HG03469 (cell line): ENCODE results near the gene MYL5.
A peak's percentile ranks its signal among the peaks of the same experiment; 100 is the strongest.
"Not testable (repeated sequence)": the region's sequence is repeated elsewhere in the genome, so short reads cannot be mapped to it uniquely, and the experiment has no call there.

Source experiments
- ATAC-seq: cut with Tn5 transposase; IDR thresholded peaks from one replicate; pipeline ENCODE4 v1.9.1; 2021; ENCODE audit warnings: mild to moderate bottlenecking, moderate library complexity, moderate number of reproducible peaks; ENCODE audit not compliant: unreplicated experiment

MYL5 gene

DNA sequence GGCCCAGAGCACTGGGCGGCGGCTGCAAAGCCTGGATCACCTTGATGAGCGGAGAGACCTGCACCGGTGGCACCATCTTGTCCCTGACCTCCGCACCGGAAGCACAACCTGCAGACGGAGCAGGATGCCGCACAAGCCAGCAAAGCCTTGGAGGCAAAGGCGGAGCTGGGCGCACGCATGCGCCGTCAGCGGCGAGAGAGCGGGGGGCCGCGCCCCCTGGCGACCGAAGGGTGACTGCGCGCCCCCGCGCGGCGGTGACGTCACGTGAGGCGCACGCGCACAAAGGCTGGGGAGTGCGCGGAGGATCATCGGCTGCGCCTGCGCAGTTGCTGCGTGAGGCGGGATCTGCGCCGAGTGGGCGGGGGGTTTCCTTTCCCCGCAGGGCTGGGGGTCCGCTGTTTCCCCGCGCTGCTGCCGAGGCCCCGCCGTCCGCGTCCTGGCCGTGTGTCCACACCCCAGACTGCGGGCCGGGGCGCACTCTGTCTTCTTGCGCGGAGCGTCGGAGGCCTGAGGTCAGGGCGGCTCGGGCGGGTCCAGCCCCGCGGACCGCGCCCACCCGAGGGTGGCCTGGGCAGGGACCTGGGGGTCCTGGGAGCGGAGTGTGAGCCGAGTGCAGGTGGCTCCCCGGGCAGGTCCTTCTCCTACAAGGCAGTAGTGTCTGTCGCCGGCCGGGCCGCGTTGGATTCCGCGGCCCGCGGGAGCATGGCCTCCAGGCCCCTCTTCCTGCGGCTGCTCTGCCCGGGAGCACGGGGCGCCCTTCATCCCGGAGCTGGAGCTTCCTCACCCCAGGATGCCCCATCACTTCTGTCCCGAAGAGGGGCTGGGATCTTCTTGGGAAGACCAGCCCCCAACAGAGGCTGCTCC, at the start of gene MYL5, which contains the start of gene ATP5ME:
MYL5 (plus strand) TSS at position 371 of the 864 bp plus-strand sequence. CDS start 3,485 bp downstream, outside the sequence.
ATP5ME (minus strand) TSS at position 105 of the 864 bp plus-strand sequence; CDS start at position 76, 29 bp downstream.
- peak; percentile 63 for ATAC-seq

DNA sequence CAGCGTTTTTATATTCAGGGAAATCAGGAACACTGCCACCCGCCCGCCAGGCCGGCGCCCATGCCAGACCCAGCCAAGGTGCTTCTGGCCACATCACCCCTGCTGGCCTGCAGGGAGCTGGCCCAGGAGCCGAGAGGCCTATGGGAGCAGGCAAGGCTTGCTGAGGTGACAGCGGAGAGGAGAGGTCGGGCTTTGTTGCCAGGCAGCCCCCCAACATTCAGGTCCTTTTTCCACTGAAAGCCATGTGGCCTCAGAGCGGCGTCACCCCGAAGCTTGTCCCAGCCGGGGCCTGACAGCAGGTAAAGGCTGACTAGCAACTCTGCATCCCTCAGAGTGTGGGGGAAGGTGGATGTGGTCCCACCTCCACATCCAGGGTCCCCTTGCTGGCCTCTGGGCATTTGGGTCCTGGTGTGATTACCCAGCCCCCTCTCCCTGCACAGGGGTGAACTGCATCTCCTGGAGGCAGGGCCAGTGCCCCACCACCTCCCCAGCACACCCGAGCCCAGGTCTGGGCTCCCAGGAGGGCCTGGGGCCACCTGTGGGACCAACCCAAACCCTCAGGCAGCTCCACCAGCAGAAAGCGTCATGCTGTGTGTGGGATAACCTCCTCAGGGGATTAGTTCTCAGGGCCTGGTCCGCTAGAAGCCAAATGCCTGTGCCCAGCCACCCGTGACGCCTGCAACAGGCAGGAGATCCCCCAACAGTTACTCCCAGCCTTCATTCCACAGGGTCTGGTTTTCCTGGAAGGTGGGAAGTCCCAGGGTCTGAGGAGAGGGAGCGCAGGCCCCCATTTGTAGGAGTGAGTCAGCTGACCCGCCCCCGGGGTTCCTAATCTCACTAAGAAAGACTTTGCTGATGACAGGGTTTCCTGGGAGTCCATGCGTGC, 49.4 kb upstream of the MYL5 start, which contains the start of gene PDE6B:
PDE6B (plus strand) TSS at position 869 of the 886 bp plus-strand sequence. CDS start 54 bp downstream, outside the sequence.
- ATAC-seq: no peak

DNA sequence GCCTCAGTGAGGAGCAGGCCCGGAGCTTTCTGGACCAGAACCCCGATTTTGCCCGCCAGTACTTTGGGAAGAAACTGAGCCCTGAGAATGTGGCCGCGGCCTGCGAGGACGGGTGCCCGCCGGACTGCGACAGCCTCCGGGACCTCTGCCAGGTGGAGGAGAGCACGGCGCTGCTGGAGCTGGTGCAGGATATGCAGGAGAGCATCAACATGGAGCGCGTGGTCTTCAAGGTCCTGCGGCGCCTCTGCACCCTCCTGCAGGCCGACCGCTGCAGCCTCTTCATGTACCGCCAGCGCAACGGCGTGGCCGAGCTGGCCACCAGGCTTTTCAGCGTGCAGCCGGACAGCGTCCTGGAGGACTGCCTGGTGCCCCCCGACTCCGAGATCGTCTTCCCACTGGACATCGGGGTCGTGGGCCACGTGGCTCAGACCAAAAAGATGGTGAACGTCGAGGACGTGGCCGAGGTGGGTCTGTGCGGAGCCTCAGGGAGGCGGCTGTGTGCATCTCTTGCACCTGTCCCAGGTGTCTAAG, 48.6 kb upstream of the MYL5 start:
- no peak for ATAC-seq

GRCh38 chr4:626201-627091, 47.9 kb upstream of the MYL5 start:
- ATAC-seq: no peak

DNA sequence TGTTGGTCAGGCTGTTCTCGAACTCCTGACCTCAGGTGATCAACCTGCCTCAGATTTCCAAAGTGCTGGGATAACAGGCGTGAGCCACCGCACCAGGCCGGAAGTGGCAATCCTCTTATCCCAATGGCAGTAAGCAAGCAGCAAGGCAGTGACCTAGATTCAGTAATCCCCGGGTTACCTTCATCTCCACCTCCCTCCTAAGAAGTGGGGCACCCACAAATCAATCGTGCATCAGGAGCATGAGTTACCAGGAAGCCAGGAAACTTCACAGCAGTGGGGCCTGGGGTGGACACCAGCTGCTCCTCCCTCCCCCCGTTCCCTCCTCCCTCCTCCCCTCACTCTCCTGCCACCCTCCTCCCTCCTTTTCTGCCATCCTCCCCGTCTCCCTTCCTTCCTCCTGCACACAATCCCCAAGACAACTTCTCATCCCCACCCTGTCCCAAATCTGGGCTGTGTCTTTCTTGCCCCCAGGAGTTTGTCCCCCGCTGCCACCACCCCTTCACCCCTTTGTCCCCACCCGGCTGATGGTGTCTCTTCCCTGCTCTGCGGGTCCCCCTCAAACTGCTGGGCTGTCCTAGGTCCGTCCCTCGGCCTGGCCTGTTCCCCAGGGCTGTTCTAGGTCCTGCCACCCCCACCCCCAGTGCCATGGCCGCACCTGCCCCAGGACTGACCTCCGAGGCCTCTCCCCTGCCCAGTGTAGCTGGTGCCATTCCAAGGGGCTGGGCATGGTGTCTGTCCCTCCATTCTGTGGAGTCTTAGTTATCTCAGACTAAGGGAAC, 46.8 kb upstream of the MYL5 start:
- ATAC-seq: no peak

DNA sequence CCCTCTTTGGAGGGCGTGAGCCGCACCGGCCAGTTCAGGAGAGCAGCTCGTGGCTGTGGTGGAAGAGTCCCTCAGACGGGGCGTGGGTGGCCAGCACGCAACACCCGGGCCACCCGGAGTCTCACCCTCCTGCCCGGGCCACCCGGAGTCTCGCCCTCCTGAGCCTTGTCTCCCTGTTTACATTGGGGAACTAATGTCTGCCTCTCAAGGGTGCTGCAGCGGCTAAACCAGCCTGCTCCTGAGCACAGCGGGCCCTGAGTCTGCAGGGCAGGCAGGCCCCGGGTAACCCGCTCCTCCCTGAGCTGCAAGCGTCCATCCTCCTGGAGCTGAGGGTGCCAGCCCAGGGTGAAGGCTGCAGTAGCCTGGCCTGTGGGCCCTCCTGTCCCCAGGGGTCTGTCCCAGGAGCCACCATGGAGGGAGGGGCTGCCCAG, 46.0 kb upstream of the MYL5 start:
- ATAC-seq: no peak

GRCh38 chr4:628821-629635, 45.3 kb upstream of the MYL5 start:
- no peak for ATAC-seq

DNA sequence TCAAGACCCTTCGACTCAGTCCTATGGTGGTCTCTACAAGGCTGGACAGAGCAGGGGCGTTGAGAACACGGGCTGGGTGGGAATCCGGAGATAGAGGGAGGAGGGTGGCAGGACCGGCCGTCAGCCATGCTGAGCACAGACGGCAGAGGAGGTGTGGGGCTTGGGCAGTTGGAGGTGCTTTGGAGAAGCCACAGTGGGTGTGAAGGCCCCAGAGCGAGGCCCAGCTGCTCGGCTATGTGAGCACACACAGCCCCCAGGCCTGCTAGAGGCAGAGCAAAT, 44.8 kb upstream of the MYL5 start:
- no peak for ATAC-seq

DNA sequence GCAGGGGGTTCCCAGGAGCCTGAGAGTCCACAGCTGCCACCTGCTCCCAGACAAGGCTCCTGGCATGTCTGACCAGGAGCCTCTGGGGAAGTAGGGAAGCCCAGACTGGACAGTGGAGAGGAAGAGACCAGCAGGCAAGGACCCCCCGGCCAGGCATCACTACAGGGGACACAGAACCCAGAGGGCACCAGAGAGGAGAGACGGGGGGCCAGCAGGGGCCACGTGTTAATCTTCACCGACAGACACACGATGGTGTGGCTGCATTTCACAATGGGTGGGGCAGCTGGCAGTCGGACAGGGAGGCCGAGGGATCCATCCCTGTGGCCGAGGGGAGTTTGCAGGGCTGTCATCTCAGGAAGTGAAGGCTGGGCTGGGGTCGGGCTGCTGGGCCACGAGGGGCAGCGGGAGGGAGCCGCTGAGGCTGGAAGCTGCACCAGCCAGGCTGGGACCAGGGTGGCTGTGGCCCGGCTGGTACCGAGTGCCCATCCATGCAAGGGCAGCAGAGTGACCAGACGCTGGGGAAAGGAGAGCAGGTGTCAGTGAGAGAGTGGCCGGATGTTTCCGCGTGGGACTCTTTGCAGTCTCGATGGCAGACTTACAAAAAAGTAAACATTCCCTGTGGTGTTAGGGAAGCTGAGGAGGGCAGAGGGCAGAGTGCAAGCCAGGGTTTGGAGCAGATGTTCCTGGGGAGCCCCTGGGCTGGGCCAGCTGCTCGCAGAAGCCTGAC, 44.3 kb upstream of the MYL5 start:
- no peak for ATAC-seq

GRCh38 chr4:630656-631055, 43.7 kb upstream of the MYL5 start:
- ATAC-seq: no peak

- ATAC-seq: no peak
These were observed 42.0 kb upstream of the MYL5 start for GRCh38 chr4:632196-632790.

DNA sequence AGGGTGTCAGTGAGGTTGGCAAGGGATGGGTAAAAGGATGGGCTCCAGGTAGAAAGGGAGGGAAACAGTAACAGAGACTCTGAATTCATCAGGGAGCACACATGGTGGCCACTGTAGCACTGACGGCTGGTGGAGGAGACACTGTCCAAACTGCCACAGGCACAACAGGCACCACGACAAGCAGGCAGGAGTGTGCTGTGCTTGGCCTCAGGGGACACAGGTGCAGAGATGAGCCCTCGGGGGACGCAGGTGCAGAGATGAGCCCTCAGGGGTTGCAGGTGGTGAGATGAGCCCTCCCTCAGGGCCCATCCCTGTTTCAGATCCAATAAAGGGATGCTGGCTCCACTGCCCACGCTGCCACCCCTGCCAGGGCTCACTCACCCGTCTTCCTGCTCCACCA, 41.4 kb upstream of the MYL5 start:
- ATAC-seq: no peak

- no peak for ATAC-seq
These were observed 40.9 kb upstream of the MYL5 start for GRCh38 chr4:633406-633805.

DNA sequence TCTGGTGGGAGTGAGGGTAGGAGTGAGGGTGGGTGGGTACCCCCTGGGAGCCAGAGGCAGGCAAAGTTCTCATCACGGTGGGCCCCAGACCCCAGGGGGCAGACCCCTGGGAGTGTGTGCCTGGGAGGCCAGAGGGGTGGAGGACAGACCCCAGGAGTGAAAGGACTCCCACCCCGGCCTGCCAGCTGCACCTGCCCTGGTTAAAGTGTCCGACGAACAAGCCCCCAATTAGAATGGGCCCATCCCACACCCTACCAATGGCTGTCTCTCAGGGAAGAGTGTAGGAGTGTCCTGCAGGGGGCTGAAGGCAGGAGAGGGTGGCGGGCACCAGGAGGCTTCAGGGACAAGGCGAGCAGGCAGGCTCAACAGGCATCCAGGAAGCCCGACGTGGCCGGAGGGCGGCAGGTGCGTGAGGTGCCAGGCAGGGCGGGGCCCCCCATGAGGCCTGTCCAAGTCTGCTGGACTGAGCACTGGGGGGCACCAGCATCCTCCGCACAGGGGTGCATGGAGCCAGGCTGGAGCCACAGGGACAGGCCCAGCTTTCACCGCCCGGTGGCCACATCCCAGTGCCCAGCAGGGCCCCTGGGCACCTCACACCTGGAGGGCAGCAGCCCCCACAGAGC, 40.3 kb upstream of the MYL5 start:
- ATAC-seq: no peak

- ATAC-seq: no peak
These were observed 39.8 kb upstream of the MYL5 start for GRCh38 chr4:634599-634985.

DNA sequence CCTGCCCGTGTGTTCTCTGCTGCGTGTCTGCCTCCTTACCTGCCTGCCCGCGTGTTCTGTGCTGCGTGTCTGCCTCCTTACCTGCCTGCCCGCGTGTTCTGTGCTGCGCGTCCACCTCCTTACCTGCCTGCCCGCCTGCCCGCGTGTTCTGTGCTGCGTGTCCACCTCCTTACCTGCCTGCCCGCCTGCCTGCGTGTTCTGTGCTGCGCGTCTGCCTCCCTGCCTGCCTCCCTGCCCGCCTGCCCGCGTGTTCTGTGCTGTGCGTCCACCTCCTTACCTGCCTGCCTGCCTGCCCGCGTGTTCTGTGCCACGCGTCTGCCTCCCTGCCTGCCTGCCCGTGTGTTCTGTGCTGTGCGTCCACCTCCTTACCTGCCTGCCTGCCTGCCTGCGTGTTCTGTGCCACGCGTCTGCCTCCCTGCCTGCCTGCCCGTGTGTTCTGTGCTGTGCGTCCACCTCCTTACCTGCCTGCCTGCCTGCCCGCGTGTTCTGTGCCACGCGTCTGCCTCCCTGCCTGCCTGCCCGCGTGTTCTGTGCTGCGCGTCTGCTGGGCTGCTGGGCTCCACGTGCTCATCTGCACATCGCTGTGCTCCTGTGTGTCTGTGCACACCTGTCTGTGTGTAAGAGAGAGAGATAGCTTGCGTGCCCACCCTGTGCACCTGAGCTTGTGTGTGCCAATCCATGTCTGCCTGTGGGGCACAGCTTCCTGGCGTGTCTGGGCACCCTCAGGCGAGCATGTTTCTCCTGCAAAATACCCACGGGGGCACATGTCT, 39.1 kb upstream of the MYL5 start:
- not testable (repeated sequence) for ATAC-seq
